Upper lobe of right lung (tissue), 1 donor: Measurements from ENCODE around the gene C1orf53. TPM values are rescaled to one million over a fixed set of nuclear protein-coding genes. Genes with fewer than 3 reads are reported as not detected.

Experiments used
- ATAC-seq: fragments of 200-7000 bp; cut with Tn5 transposase; one replicate; pipeline ENCODE4 v1.9.1; 2020; ENCODE audit warnings: mild to moderate bottlenecking, moderate library complexity
- DNase-seq: peaks from one replicate; pipeline ENCODE4 v3.0.0-alpha.2; 2020
- H3K27ac ChIP-seq: fragments of 200-600 bp; one replicate; pipeline ENCODE4 v1.8.0; 2022
- H3K27me3 ChIP-seq: fragments of 200-600 bp; one replicate; pipeline ENCODE4 v1.8.0; 2022; ENCODE audit warnings: mild to moderate bottlenecking
- H3K36me3 ChIP-seq: fragments of 200-600 bp; one replicate; pipeline ENCODE4 v1.8.0; 2022
- H3K4me1 ChIP-seq: fragments of 200-600 bp; one replicate; pipeline ENCODE4 v1.8.0; 2022
- H3K4me3 ChIP-seq: fragments of 200-600 bp; one replicate; pipeline ENCODE4 v1.8.0; 2022; ENCODE audit warnings: mild to moderate bottlenecking
- H3K9me3 ChIP-seq: fragments of 200-600 bp; one replicate; pipeline ENCODE4 v1.8.0; 2022
- intact Hi-C: fragments of 100-400 bp; cut with DNase I; formaldehyde crosslinking; loops from one replicate; pipeline ENCODE4 v1.11.0; 2022
- total RNA-seq: library from RNA; stranded (reverse); fragmentation: NEBNext Ultra II Directional; extraction: Animal tissue kit (Norgen Biotek cat#: 25700); gene quantifications from one replicate; pipeline ENCODE4 v1.2.1, GENCODE V29; 2021
- TF ChIP-seq, protein P1 (sequence below): fragments of 200-600 bp; IDR thresholded peaks from one replicate; pipeline ENCODE4 v1.8.0; 2022; ENCODE audit warnings: antibody characterized with exemption
- donor health status: DM: no; HTN: yes; CAD: no; lungs with severe emphysema.

C1orf53 gene
- total RNA-seq, 1 donor from 2014 or later: 4.0 TPM

DNA sequence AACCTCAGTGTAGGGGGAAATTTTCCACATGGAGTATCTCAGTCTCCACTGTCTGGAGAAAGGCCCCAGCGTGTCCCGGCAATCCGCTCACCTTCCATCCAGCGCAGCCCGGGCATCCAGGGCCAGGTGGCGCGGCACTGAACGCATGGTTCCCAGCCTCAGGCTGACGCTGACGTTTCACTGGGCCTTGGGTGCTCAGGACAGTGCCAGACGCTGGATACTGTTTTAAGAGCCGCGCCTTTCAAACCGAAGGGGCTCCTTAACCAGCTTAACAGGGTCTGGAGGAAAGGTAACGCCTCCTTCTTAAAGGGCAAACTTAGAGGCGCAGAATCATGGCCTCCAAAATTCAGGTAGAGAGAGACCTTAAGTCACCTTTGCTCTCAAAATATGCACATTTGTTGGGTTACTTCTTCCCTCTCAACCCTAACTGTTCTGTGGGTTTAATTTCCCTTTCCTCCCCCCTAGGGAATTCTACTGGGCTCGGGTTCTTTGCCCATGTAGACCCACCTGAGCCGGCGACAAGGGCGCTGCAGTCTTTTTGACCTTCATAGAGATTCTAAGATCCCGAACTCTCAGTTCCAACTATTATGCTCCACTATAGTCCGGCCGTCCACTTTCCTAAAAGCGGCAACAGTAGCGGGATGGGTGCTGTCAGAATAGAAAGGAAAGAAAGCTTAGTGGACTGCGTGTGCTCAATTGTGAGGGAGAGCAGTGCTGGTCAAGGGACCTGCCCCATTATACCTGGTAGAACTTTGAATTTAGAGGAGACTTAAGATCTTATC lies 11.3 kb downstream of the C1orf53 start:
- Histone ChIP-seq H3K9me3 (no peaks in the 10 kb centered on the region), H3K36me3 (no peaks in the 10 kb centered on the region), H3K27me3 (peaks cover 100% of the 10 kb centered on the region), H3K4me3 (peak overlapping the region; percentile 28), H3K27ac (no peak overlapping the region), H3K4me1 (peaks cover 59% of the 10 kb centered on the region)
- ATAC-seq (no peak), DNase-seq (no peak)
- intact Hi-C loops: no loop called here
- TF ChIP-seq, protein P1, sequence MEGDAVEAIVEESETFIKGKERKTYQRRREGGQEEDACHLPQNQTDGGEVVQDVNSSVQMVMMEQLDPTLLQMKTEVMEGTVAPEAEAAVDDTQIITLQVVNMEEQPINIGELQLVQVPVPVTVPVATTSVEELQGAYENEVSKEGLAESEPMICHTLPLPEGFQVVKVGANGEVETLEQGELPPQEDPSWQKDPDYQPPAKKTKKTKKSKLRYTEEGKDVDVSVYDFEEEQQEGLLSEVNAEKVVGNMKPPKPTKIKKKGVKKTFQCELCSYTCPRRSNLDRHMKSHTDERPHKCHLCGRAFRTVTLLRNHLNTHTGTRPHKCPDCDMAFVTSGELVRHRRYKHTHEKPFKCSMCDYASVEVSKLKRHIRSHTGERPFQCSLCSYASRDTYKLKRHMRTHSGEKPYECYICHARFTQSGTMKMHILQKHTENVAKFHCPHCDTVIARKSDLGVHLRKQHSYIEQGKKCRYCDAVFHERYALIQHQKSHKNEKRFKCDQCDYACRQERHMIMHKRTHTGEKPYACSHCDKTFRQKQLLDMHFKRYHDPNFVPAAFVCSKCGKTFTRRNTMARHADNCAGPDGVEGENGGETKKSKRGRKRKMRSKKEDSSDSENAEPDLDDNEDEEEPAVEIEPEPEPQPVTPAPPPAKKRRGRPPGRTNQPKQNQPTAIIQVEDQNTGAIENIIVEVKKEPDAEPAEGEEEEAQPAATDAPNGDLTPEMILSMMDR: no peak

DNA sequence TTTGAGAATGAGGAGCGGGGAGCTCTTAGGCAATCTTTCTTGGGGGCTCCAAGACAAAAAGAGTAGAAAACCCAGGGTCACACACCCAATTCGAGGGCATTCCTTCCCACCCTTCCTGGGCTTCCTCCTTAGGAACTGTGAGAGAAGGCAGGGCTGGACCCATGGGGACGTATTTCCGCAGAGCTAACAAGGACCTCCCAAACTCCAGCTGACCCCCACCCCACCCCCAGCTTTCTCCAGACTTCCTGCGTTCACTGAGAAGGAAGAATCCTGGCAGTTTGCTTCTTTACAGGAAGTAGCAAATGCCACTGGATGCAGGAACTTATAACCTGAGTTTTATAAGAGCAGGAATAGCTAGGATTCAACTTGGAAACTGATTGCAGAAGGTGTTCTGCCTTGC lies 12.1 kb downstream of the C1orf53 start:
- Histone ChIP-seq H3K4me1 (peaks cover 66% of the 10 kb centered on the region), H3K27me3 (peaks cover 100% of the 10 kb centered on the region), H3K36me3 (no peaks in the 10 kb centered on the region), H3K27ac (no peak overlapping the region), H3K4me3 (no peak overlapping the region), H3K9me3 (no peaks in the 10 kb centered on the region)
- intact Hi-C loops: no loop called here
- TF ChIP-seq, protein P1: no peak
- DNase-seq: no peak
- no peak for ATAC-seq

DNA sequence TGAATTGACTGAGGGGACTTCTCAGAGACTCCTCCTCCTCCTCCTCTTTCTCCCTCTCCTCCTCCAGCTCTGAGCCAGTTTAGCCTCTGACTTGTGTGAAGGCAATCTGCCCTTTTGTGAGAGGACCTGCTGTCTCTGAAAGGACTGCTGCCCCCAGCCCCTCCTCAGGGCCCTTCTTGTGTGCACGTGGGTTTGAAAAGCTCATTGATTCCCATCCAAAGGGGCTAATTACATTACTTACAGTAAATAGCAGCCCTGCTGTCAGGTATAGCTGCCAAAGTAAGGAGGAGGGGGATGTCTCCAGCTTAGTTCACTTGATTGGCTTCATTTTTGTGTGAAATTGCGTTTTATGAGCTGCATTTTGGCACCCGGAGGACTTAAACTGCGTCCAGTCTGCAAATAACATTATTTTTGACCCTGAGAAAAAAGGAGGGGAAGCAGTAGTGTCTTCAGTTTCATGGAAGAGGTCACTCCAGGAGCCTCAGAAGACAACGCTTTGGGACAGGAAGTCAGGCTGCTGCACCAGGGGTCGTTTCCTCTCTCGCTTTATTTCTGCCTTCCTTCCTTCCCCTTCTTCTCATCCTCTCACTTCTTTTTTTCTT lies 12.9 kb downstream of the C1orf53 start:
- Histone ChIP-seq H3K4me1 (peaks cover 72% of the 10 kb centered on the region), H3K36me3 (no peaks in the 10 kb centered on the region), H3K27me3 (peaks cover 100% of the 10 kb centered on the region), H3K4me3 (peak overlapping the region; percentile 18), H3K9me3 (no peaks in the 10 kb centered on the region), H3K27ac (no peak overlapping the region)
- intact Hi-C loops: no loop called here
- TF ChIP-seq, protein P1: no peak
- DNase-seq: no peak
- no peak for ATAC-seq

DNA sequence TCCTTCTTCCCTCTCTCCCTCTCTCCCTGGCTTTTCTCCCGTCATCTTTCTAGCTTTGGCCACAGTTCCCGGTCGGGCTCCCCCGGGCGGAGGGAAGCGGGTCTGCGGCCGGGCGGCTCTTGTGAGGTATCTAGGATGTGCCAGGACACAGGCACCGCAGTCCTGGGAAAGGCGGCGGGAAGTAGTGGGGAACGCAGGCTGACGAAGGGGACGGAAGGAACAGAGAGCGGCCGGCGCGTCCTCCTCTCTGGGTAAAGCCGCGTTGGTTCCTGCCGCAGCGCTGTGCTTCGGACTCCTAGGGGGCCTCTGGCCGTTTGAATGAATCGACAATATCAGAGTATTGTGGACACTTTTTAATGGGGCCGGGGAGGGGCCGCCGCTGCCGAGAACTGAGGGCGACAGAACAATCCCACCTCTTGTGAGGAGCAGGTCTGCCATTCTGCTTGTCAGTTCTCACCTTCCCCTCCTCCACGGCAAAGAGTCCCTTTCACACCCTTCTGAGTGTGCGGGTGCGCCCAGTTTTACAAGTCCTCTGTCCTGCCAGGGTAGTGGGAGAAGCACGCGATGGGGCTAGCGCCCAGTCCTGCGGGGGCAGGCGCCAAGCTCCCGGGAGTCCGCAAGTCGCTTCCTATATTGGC lies 13.6 kb downstream of the C1orf53 start:
- peak; percentile 75 for DNase-seq
- H3K4me1 ChIP-seq: peaks cover 67% of the 10 kb centered on the region
- peak overlapping the region; percentile 18 for H3K4me3 ChIP-seq
- H3K27ac ChIP-seq: no peak overlapping the region
- H3K27me3 ChIP-seq: peaks cover 100% of the 10 kb centered on the region
- intact Hi-C loops: no loop called here
- TF ChIP-seq, protein P1: peak; percentile 38
- ATAC-seq: peak; percentile 40
- H3K9me3 ChIP-seq: no peaks in the 10 kb centered on the region
- H3K36me3 ChIP-seq: no peaks in the 10 kb centered on the region

DNA sequence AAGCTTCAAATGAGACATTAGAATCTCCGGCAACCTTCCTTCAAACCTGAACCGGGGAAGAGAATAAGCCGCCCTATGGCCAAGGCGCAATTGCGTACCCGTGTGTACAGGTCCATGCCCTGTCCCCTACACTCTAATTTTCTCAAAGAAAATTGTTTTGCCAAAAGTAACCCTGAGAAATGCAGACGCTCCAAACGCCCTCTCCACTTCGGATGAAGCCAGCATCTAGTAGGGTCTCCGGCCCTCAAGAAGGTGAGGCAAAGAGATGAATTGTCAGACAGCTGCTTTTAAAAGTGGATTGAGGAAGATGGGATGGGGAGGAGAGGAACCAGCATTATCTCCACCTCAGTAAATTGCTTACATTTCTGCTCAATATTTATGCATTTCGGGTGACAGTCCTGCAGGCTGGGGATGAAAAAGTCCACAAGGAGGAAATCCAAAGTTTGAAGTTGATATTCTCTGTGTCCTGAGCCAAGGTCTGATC lies 14.1 kb downstream of the C1orf53 start:
- H3K4me1 ChIP-seq: peaks cover 62% of the 10 kb centered on the region
- intact Hi-C loops: no loop called here
- TF ChIP-seq, protein P1: no peak
- H3K27me3 ChIP-seq: peaks cover 100% of the 10 kb centered on the region
- no peak overlapping the region for H3K4me3 ChIP-seq
- no peak overlapping the region for H3K27ac ChIP-seq
- no peak for ATAC-seq
- no peaks in the 10 kb centered on the region for H3K9me3 ChIP-seq
- H3K36me3 ChIP-seq: no peaks in the 10 kb centered on the region
- no peak for DNase-seq
